NCI-H2171 (cell line): Measurements from ENCODE around the gene COLEC12.
A peak's percentile ranks its signal among the peaks of the same experiment; 100 is the strongest.

Experiments used
- DNase-seq: peaks from one replicate; lab custom pipeline; 2025; lab: John Stamatoyannopoulos, UW

COLEC12 gene

DNA sequence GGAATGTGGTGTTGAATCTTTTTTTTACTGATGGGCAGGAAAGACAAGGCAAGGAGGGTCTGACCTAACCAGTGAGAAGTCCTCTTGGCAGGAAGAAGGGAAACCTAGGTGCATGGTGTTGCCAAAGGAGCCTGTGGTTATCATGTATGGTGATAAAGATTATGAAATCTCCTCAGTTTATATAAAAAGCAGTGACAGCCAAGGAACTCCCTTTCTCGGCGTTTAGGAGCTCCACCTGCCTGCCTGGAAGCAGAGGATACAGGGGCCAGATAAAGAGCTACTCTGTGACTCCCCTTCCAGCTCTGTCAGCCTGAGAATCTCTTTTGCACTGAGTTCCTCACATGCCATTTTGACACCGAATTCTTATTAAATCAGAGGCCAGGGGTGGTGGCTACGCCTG is 26.1 kb downstream of the COLEC12 start:
- DNase-seq: no peak

DNA sequence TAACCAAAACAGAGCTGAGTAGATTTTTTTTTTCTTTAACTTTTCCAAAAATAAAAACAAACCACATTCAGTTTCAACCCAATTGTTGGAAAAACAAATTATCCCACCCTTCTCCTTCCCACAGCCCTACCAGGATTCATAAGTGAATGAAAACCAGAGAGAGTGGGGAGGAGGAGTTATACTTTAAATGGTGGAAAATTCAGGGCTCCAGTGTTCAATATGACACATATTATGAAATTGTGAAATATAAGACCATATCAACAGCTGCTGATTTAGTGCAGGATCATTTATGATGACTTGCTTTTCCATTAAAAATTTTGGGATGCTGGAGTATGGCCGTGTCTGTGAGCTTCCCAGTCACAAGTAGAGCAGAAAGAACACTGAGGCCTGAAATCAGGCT is 26.7 kb downstream of the COLEC12 start:
- DNase-seq: no peak

DNA sequence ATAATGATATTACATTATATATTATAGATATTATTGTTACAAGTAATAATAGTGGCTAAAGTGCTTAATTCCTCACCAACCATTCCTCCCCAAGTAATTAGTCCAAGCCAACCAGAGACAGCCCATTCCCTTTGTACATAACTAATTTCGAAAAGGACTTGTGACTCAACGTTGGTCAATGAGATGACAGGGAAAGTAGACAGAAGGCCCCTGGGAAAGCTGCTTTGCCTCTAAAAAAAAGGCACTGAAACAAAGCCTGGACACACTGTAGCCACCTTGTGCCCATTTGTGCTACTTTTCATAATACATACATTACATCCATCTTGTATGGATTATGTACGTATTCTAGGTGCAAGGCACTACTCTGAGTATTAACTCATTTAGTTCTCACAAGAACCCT is 28.8 kb downstream of the COLEC12 start:
- no peak for DNase-seq

DNA sequence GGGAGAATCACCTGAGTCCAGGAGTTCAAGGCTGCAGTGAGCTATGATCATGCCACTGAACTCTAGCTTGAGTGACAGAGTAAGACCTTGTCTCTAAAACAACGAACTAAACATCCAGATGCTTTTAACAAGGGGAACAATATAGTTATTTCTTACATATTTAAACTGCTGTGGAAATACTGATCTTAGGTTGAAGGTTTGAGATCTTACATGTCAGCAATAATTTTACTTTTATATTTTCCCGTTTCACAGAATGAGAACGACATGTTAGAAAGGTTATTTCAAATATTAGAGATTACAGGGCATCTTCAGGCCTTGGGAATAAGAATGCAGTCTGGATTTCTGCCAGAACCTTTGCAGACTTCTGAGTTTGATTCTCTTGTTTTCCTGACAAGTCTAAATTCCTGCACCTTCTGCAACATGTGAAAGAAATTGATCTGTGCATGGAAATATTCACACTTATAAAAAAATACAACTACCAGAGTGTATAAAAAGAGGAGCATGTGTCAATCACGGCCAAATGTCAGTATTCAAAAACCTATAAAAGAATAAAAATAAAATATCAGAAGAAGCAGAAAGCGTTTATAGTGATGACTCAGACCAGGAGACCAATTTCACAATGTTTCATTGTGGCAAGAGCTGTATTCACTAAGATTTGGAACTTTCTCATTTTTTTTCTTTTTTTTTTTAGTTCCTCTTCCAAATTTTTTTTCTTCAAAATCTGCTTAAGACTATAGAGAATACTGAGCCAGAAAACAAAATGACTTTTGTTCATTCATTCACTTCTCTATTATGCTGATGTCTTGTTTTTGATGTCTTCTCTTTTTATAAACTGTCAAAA is 29.6 kb downstream of the COLEC12 start:
- DNase-seq: no peak

DNA sequence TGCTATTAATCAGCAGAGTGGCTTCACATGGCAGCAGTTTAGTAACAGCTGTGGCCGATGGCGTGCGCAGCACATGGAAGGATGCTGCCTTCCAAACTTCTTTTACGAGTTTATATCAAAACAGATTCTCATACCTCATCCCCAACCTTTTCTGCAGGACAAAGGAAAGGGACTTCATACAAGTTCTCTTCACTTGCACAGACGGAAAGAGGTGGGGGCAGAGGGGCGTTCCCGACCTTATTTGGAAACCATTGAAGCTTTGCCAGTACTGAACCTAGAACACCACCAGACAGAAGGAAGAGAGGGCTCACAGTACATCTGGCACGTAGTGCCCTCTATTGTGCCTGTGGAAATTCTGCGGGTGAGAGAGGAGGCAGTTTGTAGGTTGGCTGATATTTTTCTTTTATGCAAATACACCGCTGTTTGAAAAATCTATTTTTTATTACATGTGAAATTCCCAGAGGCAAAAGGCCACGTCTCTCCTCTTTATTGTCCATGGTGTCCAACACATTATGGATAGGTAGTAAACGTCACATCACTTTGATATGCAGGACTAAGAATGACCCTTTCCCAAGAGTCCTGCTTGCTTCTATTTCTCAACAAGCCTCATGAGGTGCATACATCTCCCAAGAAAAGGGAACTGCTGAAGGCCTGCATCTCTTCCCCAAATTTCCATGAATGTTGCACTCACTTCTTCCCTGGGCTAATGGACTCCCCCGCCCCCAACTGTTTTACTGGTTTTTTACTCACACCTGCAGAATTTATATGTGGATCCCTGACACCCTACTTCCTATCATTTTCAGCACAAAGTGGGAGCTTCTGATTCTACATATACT is 31.3 kb downstream of the COLEC12 start:
- no peak for DNase-seq

DNA sequence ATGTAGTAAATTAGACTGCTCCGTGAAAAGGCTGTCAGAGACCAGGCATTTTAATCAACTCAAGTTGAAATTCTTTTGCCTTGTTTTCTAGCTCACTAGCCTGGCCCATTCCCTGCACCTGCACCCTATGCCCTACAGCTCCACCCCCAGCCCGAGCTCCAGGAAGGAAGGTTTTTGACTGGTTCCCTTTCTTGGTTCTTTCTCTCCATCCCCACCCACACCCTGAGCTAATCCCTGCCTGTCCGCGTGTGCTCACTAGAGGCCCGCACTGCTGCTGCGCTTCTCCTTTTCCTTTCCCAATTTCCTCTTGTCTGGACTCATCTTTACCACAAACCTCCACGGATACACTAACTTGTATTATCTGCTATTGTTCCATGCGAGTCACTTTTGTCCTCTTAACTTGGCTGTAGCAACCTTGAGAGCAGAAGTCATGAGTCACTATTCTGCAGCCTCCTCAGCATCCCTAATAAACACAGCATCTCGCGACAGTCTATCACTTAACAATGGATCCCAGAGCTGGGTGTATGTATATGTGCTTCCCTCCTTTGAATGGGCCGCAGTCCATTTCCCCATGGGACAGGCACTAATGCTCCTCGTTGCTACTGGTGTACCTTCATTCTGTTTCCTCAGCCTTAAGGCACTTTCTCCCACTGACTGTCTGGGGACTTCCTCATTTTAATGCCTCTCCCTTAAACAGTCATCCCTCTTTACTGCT is 36.5 kb downstream of the COLEC12 start:
- DNase-seq: no peak

DNA sequence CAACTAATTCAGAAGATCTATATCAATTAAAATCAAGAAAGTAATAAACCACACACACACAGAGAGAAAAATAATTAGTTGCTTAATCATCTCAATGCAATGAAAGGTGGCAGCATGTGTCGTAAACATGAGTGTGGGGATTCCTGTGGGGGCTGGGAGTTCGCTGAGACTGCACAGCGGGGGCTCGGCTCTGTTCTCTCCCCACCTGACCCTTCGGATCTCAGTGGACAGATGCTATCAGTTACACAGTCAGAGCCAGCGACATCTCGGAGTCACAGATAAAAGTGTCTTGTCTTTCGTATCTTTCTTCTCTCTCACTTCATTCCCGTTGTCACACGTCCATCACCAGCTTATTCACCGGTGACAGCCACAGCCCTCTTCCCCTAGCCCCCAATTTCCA is 37.1 kb downstream of the COLEC12 start:
- no peak for DNase-seq

DNA sequence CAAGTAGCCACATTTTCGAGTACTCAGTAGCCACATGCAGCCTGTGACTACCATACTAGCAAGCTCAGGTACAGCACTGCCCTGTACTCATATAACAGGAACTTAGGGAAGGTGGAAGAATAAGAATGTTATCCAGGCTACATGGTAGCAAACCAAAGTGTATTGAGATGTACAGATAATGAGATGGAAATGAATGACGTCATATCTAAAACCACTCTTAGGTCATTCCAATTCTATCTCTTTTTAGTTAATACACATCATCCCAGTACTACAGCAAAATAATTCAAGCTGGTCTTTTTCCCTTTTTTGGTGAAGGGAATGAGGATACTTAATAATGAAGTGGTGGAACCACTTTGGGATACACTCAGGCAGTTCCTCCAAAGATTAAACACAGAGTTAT is 38.7 kb downstream of the COLEC12 start:
- DNase-seq: no peak

DNA sequence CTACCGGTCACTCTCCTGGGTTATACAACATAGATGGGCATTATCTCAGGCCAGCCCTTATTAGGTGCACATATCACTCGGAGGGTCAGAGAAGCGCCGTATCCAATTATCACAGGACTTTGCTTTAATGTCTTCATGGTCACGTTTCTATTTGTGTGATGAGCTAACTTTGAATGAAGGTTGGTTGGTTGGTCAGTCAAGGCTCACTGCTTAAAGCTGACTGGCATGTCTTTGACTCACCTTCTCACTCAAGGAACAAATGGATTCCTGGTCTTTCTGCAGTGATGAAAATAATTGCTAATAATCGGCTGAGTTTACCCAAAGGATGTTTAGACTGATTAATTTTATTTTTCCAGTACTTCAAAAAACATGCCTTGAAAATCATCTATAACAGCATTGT is 39.7 kb downstream of the COLEC12 start:
- no peak for DNase-seq

DNA sequence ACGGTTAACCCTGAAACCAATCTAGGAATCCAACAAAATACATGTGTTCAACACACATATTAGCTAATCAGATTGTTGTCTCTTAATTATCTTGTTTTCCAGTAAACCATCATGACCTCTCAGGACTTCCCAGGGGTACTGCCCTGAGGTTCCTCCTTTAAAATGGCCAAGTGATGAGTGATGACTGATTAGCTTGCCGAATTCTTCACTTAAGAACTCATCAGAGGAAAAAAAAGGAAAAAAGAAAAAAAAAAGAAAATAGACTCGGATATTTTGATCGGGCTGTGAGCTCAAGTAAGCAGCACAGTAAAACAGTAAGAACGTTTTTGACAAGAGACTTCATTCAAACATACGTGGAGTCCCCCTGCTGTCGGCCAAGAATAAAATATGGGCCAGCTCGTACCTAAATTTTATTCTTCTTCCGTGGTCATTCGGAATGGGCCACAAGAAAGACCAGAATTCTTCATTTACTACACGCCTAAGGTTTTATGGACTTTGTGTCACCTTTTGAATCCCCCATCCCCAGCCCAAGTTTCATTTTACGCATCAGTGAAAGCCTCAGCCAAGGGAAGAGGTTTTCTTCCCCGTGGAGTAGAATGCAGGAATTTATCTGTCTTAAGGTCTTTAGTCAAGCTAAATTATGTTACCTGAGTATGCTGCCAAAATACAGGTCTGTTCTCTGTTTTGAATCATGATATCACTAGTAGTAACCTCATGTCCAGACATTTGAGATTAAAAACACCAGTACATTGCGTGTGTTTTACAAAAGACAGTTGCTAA is 40.5 kb downstream of the COLEC12 start:
- DNase-seq: no peak

DNA sequence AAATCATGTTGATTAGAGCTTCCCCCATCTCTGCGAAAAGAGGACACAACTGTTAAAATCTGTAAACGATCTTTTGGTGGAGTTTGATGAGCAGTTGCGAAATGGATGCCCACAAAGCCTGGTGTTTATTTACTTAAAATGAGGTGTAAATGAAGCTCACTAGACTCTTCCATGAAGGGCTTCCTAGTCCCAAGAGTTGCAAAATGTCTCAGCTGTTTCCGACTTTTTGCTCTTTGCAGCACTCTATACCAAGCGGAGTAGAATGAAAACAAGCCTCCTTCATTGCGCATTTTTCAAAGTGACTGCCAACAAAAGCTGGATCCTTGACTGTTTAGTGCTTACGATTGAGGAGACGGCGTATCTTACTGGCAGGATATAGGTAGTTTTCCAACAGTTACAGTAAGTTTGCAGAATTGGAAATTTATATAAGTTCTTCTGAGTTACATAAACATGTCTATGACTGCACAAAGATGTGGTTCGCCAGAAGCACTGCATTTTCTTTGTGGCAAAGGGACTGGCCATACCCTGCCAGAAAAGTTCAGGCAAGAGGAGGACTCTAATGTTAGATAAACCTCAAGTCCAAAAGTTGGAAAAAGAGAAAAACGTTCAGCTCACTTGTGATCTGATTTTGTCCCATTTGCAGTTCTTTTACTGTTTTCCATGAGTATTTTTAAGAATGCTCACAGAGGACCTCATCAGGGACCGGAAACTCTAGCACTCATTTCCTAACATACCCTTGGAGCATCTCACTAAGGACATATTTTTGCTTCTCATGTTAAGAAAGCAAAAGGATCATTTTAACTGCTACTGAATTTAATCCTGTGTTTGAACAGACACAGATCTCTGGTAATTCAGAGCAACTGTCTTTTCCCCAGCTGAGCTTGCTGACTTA is 42.7 kb downstream of the COLEC12 start:
- DNase-seq: no peak

DNA sequence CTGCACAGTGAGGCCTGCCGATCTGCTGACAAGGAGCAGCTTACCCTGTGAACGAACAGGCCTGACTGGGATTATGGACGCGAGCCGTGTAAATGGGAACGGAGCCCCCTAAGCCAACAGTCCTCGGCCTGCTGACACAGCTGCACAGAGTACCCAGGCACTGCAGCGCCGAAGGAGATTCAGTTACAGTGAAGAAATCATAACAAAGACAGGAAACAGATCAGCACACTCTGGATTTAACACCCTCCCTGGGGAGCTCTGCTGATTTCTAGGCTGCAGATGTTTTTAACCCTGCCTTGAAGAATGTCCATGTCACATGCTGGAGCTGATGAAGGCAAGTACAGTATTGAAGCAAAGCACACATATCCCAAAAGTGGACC is 43.4 kb downstream of the COLEC12 start:
- peak; percentile 70 for DNase-seq

DNA sequence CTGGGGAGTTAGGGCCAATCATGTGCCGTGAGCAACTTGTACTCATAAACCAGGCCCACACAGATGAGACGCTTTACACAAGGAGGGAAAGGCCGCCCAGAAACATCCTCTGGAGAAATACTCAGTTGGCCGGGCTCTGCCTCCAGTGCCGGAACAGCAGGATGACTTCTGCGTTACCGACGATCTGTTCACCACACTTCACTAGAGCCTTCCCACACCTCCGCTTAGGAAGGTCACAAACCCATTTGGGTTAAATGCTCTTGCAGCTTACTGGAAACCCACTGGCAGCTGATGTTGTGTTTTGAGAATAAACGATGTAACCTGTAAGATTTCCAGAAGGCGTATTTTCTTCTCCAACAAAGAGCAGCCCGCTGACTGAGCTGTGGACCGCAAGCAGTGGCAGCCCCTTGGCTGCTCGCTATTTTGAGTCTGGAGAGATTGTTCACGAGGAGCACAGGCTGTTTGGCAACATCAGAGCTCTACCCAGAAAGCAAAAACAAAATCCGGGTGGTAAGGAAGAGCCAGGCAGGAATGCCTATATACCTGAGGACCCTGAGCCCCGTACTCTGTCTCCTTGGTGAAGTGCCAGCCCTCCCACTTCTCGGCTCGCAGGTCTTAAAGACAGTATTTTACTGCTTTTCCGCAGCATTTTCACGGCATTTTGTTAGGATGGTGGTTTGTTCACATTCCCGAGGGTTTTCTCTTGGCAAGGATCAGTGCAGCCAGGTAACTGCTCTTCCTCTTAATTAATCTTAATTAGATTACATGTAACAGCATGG is 44.0 kb downstream of the COLEC12 start:
- no peak for DNase-seq

DNA sequence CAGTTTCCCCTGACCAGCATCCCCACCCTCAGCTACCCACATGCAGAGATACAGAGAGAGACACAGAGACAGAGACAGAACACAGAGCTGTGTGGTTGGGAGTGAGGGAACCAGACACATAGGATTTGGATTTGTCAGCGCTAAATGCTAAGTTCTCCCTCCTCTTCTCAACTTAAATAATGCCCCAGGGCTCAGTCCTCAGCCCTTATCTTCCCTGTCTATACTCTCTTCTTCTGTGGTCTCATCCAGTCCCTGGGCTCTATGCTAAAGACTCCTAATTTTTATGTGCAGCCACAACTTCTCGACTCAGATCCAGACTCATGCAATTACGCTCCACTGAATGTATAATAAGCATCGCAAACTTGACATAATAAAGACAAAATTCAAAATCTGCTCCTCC is 47.1 kb downstream of the COLEC12 start:
- DNase-seq: no peak

DNA sequence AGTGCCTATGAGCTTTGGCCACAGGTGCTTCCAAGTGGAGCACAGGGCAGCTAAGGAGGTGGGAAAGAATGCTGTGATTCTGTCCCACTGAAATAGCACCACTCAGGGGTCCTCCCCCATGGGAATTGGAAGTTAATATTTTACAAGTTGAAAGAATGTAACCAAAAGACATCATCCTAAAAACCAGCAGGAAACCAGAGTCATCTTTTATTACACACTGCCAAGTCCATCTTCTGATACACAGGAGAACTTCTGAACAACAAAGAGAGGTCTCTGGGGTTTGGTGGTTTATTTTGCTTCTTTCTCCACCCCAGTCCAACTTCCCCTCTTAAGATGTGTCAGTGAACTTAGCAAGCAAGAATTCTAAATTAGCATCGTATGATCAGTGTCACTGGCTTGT is 47.7 kb downstream of the COLEC12 start:
- DNase-seq: no peak

DNA sequence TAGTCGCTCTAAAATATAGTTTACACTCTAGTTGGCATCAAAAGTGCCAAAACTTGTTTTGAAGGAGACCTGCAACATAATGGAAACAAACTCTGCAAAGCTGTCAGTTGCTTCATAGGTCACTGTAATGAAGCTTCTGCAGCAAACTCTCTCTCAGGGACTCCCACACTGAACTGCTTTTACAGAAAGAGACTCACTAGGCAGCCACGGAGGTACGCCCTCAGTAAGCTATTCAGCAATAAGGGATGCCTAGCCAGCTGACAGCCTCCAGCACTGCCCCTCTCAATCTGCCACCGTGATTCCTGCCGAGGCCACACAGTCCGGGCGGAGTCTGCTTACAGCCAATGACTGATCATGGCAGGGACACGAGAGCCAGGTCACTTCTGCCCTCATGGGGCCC is 51.1 kb downstream of the COLEC12 start:
- no peak for DNase-seq

DNA sequence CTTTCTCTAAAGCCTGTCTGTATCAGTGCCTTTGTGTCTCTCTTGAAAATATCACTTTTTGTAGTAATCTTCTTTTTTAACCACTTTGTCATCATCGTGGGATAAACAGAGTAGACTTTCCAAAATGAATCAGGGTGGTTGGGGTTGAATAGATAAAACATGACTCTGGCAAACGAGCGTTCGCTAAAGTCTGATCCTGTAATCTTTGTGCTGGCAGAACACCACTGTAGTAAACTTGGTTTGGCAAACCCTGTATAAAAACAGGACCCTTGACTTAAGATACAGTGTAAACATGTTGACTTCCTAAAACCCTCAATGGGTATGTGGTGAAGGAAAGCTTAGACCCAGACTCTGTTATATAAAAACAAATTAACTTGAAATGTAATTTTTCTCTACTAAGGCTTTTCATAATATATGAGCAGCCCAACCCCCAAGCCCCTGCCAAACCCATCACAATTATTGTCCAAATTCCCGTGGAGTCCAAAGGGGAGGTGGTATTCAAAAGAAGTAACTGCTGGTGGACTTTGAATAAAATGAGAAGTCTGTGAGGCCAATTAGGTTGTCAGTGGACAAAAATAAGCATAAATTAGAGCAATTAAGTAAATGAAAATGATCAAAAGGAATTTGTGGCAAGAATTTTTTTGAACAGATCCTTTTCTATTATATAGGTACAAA is 52.2 kb downstream of the COLEC12 start:
- no peak for DNase-seq

DNA sequence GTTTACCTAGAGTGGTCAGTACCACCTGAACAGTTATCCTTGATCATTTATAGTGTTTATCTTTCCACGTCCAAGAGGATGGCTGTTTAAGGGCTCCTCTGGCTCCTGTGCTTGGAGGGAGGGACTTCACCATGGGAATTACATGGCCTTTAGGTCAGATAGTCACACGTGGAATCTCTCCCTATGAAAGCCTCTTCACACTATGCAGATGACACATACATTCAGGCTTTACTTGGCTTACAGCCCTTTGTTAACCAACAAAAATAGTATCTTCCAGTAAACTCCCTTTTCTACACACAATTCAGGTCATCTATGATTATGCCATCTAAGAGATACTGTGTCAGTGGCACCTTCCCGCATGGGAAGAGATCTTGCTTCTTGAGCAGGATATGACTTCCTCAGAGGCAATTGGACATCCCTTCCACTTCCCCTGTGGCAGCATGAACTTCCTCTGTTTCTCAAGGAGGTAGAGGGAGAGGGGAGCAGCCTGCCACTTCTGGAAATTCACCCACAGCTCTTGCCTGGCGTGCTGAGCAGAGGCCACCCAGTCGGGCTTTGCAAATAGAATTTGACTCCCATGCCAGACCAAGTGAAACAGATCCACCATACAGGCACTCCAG is 53.5 kb downstream of the COLEC12 start:
- no peak for DNase-seq

DNA sequence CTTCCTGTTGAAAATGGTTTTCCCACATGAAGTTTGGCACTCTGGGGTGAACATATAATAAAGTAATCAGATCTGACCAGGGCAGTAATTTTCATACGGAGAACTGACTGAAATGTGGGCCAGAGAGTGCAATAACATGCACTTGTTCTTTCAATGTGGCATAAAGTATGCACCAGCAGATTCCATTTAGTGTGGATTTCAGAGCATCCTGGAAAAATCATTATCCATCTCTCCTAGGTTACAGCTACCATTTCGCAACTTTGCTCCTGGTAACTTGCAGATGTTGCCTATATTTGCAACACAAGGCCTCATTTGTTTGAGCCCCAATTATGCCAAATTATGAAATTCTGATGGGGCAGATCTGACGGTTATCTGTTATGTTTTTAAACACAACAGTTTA is 55.4 kb downstream of the COLEC12 start:
- no peak for DNase-seq
